GM20431 (cell line): Measurements from ENCODE around the gene NSMF.

Source experiments
- in situ Hi-C: fragments of 300-500 bp; cut with MseI, MboI; formaldehyde crosslinking; loops from one replicate; pipeline ENCODE4 v1.15.0; 2020; ENCODE audit warnings: low sequenced_read_pairs; ENCODE audit not compliant: unreplicated experiment

NSMF gene

DNA sequence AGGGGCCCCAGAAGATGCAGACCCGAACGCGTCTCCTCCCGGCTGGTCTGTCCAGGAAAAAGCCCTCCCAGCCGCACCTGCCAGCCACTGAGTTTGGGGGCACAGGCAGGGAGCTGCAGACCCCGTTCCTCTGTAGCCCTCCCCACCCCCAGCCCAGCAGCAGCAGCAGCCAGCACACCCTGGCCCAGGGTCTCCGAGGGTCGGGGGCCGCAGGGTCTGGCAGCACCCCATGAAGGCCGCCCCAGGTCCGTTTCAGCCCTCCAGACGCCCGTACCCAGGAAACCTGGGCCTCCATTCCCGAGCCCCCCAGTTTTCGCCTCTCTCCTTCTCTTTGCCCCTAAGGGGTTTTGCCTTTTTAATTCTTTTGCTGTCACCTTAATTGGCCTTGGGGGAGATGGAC is 55.9 kb downstream of the NSMF start:
- in situ Hi-C loops = no loop called here

DNA sequence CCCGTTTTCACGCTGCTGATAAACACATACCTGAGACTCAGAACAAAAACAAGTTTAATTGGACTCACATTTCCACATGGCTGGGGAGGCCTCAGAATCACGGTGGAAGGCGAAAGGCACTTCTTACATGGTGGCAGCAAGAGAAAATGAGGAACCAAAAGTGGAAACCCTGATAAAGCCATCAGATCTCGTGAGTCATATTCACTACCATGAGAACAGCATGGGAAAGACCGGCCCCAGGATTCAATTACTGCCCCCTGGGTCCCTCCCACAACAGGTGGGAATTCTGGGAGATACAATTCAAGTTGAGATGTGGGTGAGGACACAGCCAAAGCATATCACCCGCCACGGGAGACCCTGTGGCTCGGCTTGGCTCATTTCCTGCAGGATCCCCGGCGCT is 56.4 kb downstream of the NSMF start:
- in situ Hi-C loops = no loop called here

DNA sequence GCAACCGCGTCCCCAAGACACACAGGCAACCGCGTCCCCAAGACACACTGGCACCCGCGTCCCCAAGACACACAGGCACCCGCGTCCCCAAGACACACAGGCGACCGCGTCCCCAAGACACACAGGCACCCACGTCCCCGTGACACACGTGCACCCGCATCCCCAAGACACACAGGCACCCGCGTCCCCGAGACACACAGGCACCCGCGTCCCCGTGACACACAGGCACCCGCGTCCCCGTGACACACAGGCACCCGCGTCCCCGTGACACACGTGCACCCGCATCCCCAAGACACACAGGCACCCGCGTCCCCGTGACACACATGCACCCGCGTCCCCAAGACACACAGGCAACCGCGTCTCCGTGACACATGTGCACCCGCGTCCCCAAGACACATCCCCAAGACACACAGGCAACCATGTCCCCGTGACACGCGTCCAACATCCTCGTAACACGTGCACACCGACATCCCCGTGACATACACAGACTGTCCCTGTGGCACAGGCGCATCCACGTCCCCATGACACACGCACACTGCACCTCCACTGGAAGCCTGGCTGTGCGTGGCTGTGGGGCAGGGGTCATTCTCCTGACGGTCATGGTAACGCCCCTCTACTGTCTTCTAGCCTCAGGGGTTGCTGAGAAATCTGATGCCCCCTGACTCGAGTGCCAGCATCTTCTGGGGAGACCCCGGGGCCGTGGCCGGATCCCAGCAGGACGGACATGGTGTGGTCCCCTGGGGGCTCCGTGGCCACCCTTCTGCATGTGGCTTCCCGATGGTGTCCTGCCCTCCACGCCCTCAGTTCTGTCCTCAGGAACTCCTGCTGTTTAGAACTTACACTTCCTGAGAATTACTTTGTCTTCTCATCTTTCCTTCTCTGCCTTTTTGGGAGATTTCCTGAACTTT is 60.3 kb downstream of the NSMF start:
- in situ Hi-C loops = no loop called here

DNA sequence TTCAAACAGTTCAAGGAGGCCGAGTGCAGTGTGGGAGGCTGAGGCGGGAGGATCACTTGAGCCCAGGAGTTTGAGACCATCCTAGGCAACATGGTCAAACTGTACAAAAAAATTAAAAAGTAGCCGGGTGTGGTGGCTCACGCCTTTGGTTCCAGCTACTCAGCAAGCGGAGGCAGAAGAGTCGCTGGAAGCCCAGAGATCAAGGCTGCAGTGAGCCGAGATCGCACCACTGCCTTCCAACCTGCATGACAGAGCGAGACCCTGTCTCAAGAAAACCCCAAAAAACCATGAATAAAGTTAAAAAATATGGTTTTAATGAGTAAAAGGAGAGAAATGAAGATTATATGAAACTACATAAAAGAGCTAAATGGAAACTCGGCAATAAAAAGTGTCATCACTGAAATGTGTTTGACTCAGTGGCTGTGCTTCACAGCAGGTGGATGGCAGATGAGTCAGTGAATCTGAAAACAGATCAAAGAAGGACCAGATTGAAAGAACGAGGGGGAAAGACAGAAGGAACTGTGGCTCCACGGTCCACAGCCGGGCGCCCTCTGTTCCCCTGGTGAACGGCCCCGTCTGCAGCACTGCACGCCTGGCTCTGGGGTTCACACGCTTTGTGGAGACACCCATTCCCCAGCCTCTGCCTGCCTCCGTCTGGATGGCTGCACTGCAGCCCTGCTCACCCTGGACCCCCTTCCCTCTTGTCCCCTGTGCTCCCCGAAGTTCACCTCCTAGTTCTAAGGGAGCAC is 61.3 kb downstream of the NSMF start:
- in situ Hi-C loops = no loop called here
